ENCODE measurements around the gene BCL2.

The BCL2 gene

GRCh38 chr18:63161761-63162195 lies 157.8 kb downstream of the BCL2 start:
- no peak overlapping the region for H3K27ac ChIP-seq (ENCODE audit: insufficient read depth in 1 of 2, low read depth in 1 of 2, low read length in 2 of 2, poor library complexity in 1 of 2, severe bottlenecking in 2 of 2)
- WGBS (ENCODE audit: insufficient coverage), result 94% methylated on average over 3 of the region's 7 CpGs
- H3K4me1 ChIP-seq (ENCODE audit: control extremely low read depth in 1 of 4, control insufficient read depth in 4 of 4, insufficient read depth in 4 of 4, low read length in 3 of 4), result peaks cover 0 to 13% (median 0%) of the 10 kb centered on the region in 4 experiments
- peaks cover 0 to 2% (median 0%) of the 10 kb centered on the region in 4 experiments for H3K36me3 ChIP-seq (ENCODE audit: control insufficient read depth in 4 of 4, insufficient read depth in 4 of 4, low read length in 3 of 4)
- peak; percentile 22 to 66 (median 58) for DNase-seq
- ChIA-PET CTCF (interaction anchor here (1.0 to 5.8 kb wide), 4 partner anchors 8 to 98 kb away, joined by 3 to 39 read pairs (median 8); no protein-coding TSS in a partner anchor), POLR2A (no interaction called here)
- no peaks in the 10 kb centered on the region for H3K9me3 ChIP-seq (ENCODE audit: control extremely low read depth in 1 of 5, control insufficient read depth in 4 of 5, insufficient read depth in 2 of 5, low read depth in 1 of 5, low read length in 4 of 5)
- H3K27me3 ChIP-seq (replicated peaks in 2 of 5; ENCODE audit: control insufficient read depth in 4 of 5, insufficient read depth in 5 of 5, low read length in 4 of 5), result no peaks in the 10 kb centered on the region
- no peak overlapping the region for H3K4me3 ChIP-seq (ENCODE audit: control insufficient read depth in 1 of 7, extremely low read depth in 1 of 7, insufficient read depth in 4 of 7, low read depth in 2 of 7, low read length in 6 of 7)

- no peak for DNase-seq
- CTCF ChIA-PET, result interaction anchor here (1.0 to 5.8 kb wide), 2 partner anchors 8 to 30 kb away, joined by 3 to 39 read pairs; no protein-coding TSS in a partner anchor
- H3K27ac ChIP-seq (ENCODE audit: insufficient read depth in 1 of 2, low read depth in 1 of 2, low read length in 2 of 2, poor library complexity in 1 of 2, severe bottlenecking in 2 of 2), result no peak overlapping the region
- H3K4me1 ChIP-seq (ENCODE audit: control extremely low read depth in 1 of 4, control insufficient read depth in 4 of 4, insufficient read depth in 4 of 4, low read length in 3 of 4), result peaks cover 0 to 13% (median 0%) of the 10 kb centered on the region in 4 experiments
- no peaks in the 10 kb centered on the region for H3K9me3 ChIP-seq (ENCODE audit: control extremely low read depth in 1 of 5, control insufficient read depth in 4 of 5, insufficient read depth in 2 of 5, low read depth in 1 of 5, low read length in 4 of 5)
- H3K36me3 ChIP-seq (ENCODE audit: control insufficient read depth in 4 of 4, insufficient read depth in 4 of 4, low read length in 3 of 4), result peaks cover 0 to 2% (median 0%) of the 10 kb centered on the region in 4 experiments
- POLR2A ChIA-PET, result no interaction called here
- no peak overlapping the region for H3K4me3 ChIP-seq (ENCODE audit: control insufficient read depth in 1 of 7, extremely low read depth in 1 of 7, insufficient read depth in 4 of 7, low read depth in 2 of 7, low read length in 6 of 7)
- H3K27me3 ChIP-seq (replicated peaks in 2 of 5; ENCODE audit: control insufficient read depth in 4 of 5, insufficient read depth in 5 of 5, low read length in 4 of 5), result no peaks in the 10 kb centered on the region
- 100% methylated on average over 5 of the region's 7 CpGs for WGBS (ENCODE audit: insufficient coverage)
Observed at GRCh38 chr18:63161032-63161760, 158.4 kb downstream of the BCL2 start.

- H3K4me3 ChIP-seq (ENCODE audit: control insufficient read depth in 1 of 7, extremely low read depth in 1 of 7, insufficient read depth in 4 of 7, low read depth in 2 of 7, low read length in 6 of 7), result no peak overlapping the region
- no peak overlapping the region for H3K27ac ChIP-seq (ENCODE audit: insufficient read depth in 1 of 2, low read depth in 1 of 2, low read length in 2 of 2, poor library complexity in 1 of 2, severe bottlenecking in 2 of 2)
- H3K4me1 ChIP-seq (ENCODE audit: control extremely low read depth in 1 of 4, control insufficient read depth in 4 of 4, insufficient read depth in 4 of 4, low read length in 3 of 4), result peaks cover 0 to 16% (median 6%) of the 10 kb centered on the region in 4 experiments
Observed at GRCh38 chr18:63160172-63160995, 159.2 kb downstream of the BCL2 start.

GRCh38 chr18:63159590-63159989 lies 160.0 kb downstream of the BCL2 start:
- WGBS (ENCODE audit: insufficient coverage), result 97% methylated on average over 4 of the region's 9 CpGs
- H3K27ac ChIP-seq (ENCODE audit: insufficient read depth in 1 of 2, low read depth in 1 of 2, low read length in 2 of 2, poor library complexity in 1 of 2, severe bottlenecking in 2 of 2), result no peak overlapping the region
- ChIA-PET POLR2A (interaction anchor here (0.6 kb wide), 1 partner anchor 14 kb away, joined by 3 read pairs; no protein-coding TSS in a partner anchor), CTCF (interaction anchor here (10.0 kb wide), 1 partner anchor 28 kb away, joined by 122 read pairs; no protein-coding TSS in a partner anchor)
- DNase-seq, result no peak
- H3K9me3 ChIP-seq (ENCODE audit: control extremely low read depth in 1 of 5, control insufficient read depth in 4 of 5, insufficient read depth in 2 of 5, low read depth in 1 of 5, low read length in 4 of 5), result no peaks in the 10 kb centered on the region
- H3K36me3 ChIP-seq (ENCODE audit: control insufficient read depth in 4 of 4, insufficient read depth in 4 of 4, low read length in 3 of 4), result peaks cover 0 to 2% (median 0%) of the 10 kb centered on the region in 4 experiments
- H3K4me1 ChIP-seq (ENCODE audit: control extremely low read depth in 1 of 4, control insufficient read depth in 4 of 4, insufficient read depth in 4 of 4, low read length in 3 of 4), result peaks cover 0 to 16% (median 10%) of the 10 kb centered on the region in 4 experiments
- H3K4me3 ChIP-seq (ENCODE audit: control insufficient read depth in 1 of 7, extremely low read depth in 1 of 7, insufficient read depth in 4 of 7, low read depth in 2 of 7, low read length in 6 of 7), result no peak overlapping the region
- no peaks in the 10 kb centered on the region for H3K27me3 ChIP-seq (replicated peaks in 2 of 5; ENCODE audit: control insufficient read depth in 4 of 5, insufficient read depth in 5 of 5, low read length in 4 of 5)

More at GRCh38 chr18:63160172-63160995, 159.2 kb downstream of the BCL2 start:
- Histone ChIP-seq H3K36me3 (ENCODE audit: control insufficient read depth in 4 of 4, insufficient read depth in 4 of 4, low read length in 3 of 4) (peaks cover 0 to 2% (median 0%) of the 10 kb centered on the region in 4 experiments), H3K9me3 (ENCODE audit: control extremely low read depth in 1 of 5, control insufficient read depth in 4 of 5, insufficient read depth in 2 of 5, low read depth in 1 of 5, low read length in 4 of 5) (no peaks in the 10 kb centered on the region), H3K27me3 (replicated peaks in 2 of 5; ENCODE audit: control insufficient read depth in 4 of 5, insufficient read depth in 5 of 5, low read length in 4 of 5) (no peaks in the 10 kb centered on the region)
- ChIA-PET POLR2A (no interaction called here), CTCF (interaction anchor here (10.0 kb wide), 1 partner anchor 29 kb away, joined by 122 read pairs; no protein-coding TSS in a partner anchor)
- no peak for DNase-seq
- WGBS (ENCODE audit: insufficient coverage), result 100% methylated on average over 3 of the region's 13 CpGs

- 96% methylated on average over 4 of the region's 6 CpGs for WGBS (ENCODE audit: insufficient coverage)
- Histone ChIP-seq H3K27ac (ENCODE audit: insufficient read depth in 1 of 2, low read depth in 1 of 2, low read length in 2 of 2, poor library complexity in 1 of 2, severe bottlenecking in 2 of 2) (no peak overlapping the region), H3K9me3 (ENCODE audit: control extremely low read depth in 1 of 5, control insufficient read depth in 4 of 5, insufficient read depth in 2 of 5, low read depth in 1 of 5, low read length in 4 of 5) (no peaks in the 10 kb centered on the region), H3K36me3 (ENCODE audit: control insufficient read depth in 4 of 4, insufficient read depth in 4 of 4, low read length in 3 of 4) (peaks cover 0 to 2% (median 0%) of the 10 kb centered on the region in 4 experiments), H3K27me3 (replicated peaks in 2 of 5; ENCODE audit: control insufficient read depth in 4 of 5, insufficient read depth in 5 of 5, low read length in 4 of 5) (no peaks in the 10 kb centered on the region), H3K4me1 (ENCODE audit: control extremely low read depth in 1 of 4, control insufficient read depth in 4 of 4, insufficient read depth in 4 of 4, low read length in 3 of 4) (peaks cover 0 to 16% (median 10%) of the 10 kb centered on the region in 4 experiments), H3K4me3 (ENCODE audit: control insufficient read depth in 1 of 7, extremely low read depth in 1 of 7, insufficient read depth in 4 of 7, low read depth in 2 of 7, low read length in 6 of 7) (no peak overlapping the region)
- CTCF ChIA-PET, result interaction anchor here (1.1 to 10.0 kb wide), 5 partner anchors 18 to 164 kb away, joined by 3 to 122 read pairs (median 5); no protein-coding TSS in a partner anchor
- no peak for DNase-seq
- POLR2A ChIA-PET, result no interaction called here
Observed at GRCh38 chr18:63158676-63159291, 160.8 kb downstream of the BCL2 start.

- H3K36me3 ChIP-seq (ENCODE audit: control insufficient read depth in 4 of 4, insufficient read depth in 4 of 4, low read length in 3 of 4), result peaks cover 0 to 2% (median 0%) of the 10 kb centered on the region in 4 experiments
- no peak overlapping the region for H3K4me3 ChIP-seq (ENCODE audit: control insufficient read depth in 1 of 7, extremely low read depth in 1 of 7, insufficient read depth in 4 of 7, low read depth in 2 of 7, low read length in 6 of 7)
- WGBS (ENCODE audit: insufficient coverage), result 65% methylated on average over 5 of the region's 7 CpGs
- no peak overlapping the region for H3K27ac ChIP-seq (ENCODE audit: insufficient read depth in 1 of 2, low read depth in 1 of 2, low read length in 2 of 2, poor library complexity in 1 of 2, severe bottlenecking in 2 of 2)
- no peaks in the 10 kb centered on the region for H3K27me3 ChIP-seq (replicated peaks in 2 of 5; ENCODE audit: control insufficient read depth in 4 of 5, insufficient read depth in 5 of 5, low read length in 4 of 5)
- POLR2A ChIA-PET, result no interaction called here
- no peaks in the 10 kb centered on the region for H3K9me3 ChIP-seq (ENCODE audit: control extremely low read depth in 1 of 5, control insufficient read depth in 4 of 5, insufficient read depth in 2 of 5, low read depth in 1 of 5, low read length in 4 of 5)
- CTCF ChIA-PET, result interaction anchor here (1.1 to 10.0 kb wide), 5 partner anchors 17 to 164 kb away, joined by 3 to 122 read pairs (median 5); no protein-coding TSS in a partner anchor
- no peak for DNase-seq
- H3K4me1 ChIP-seq (ENCODE audit: control extremely low read depth in 1 of 4, control insufficient read depth in 4 of 4, insufficient read depth in 4 of 4, low read length in 3 of 4), result peaks cover 0 to 16% (median 10%) of the 10 kb centered on the region in 4 experiments
Observed at GRCh38 chr18:63158012-63158631, 161.4 kb downstream of the BCL2 start.

Data from common myeloid progenitor, CD34-positive (primary cell).